Smooth muscle cell (in vitro differentiated cells): ENCODE results near the gene IFT25. TPM values are rescaled to one million over a fixed set of nuclear protein-coding genes. Genes with fewer than 3 reads are reported as not detected.

ENCODE experiments used
- DNase-seq: peaks from one replicate; lab custom pipeline; 2025; ENCODE audit not compliant: unreplicated experiment; lab: John Stamatoyannopoulos, UW
- H2AFZ ChIP-seq: fragments of 200-600 bp; sonication (generic); 2 replicates; pipeline ENCODE4 v1.6.0; 2016; ENCODE audit warnings: antibody characterized with exemption, low read depth, mild to moderate bottlenecking
- H3F3A ChIP-seq: fragments of 200-600 bp; sonication (generic); 2 replicates; pipeline ENCODE4 v1.6.0; 2017; ENCODE audit warnings: antibody characterized with exemption, low read depth
- H3K27ac ChIP-seq: fragments of 200-600 bp; sonication (generic); 2 replicates; pipeline ENCODE4 v1.5.1; 2016; ENCODE audit warnings: low read depth, mild to moderate bottlenecking
- H3K27me3 ChIP-seq: fragments of 200-600 bp; sonication (generic); 2 replicates; pipeline ENCODE4 v1.6.1; 2016; ENCODE audit warnings: low read depth, mild to moderate bottlenecking
- H3K36me3 ChIP-seq: fragments of 200-600 bp; sonication (generic); 2 replicates; pipeline ENCODE4 v1.5.1; 2016; ENCODE audit warnings: low read depth
- H3K4me1 ChIP-seq: fragments of 200-600 bp; sonication (generic); 2 replicates; pipeline ENCODE4 v1.5.1; 2016; ENCODE audit warnings: low read depth
- H3K4me2 ChIP-seq: fragments of 200-600 bp; sonication (generic); 2 replicates; pipeline ENCODE4 v1.6.0; 2016; ENCODE audit warnings: mild to moderate bottlenecking
- H3K4me3 ChIP-seq: fragments of 200-600 bp; sonication (generic); 2 replicates; pipeline ENCODE4 v1.5.1; 2016; ENCODE audit warnings: mild to moderate bottlenecking
- H3K79me2 ChIP-seq: fragments of 200-600 bp; sonication (generic); 2 replicates; pipeline ENCODE4 v1.6.0; 2016; ENCODE audit warnings: low read depth, mild to moderate bottlenecking
- H3K9ac ChIP-seq: fragments of 200-600 bp; sonication (generic); 2 replicates; pipeline ENCODE4 v1.6.0; 2016; ENCODE audit warnings: low read depth
- H3K9me3 ChIP-seq: fragments of 200-600 bp; sonication (generic); replicated peaks from 2 replicates; pipeline ENCODE4 v1.5.1; 2016; ENCODE audit warnings: low read depth
- H4K20me1 ChIP-seq: fragments of 200-600 bp; sonication (generic); 2 replicates; pipeline ENCODE4 v1.6.0; 2016; ENCODE audit warnings: low read depth
- CTCF ChIP-seq: fragments of 200-600 bp; sonication (generic); IDR thresholded peaks from 2 replicates; pipeline ENCODE4 v1.5.1; 2017; ENCODE audit warnings: borderline replicate concordance, mild to moderate bottlenecking, antibody characterized with exemption; ENCODE audit not compliant: insufficient read depth, poor library complexity, severe bottlenecking
- WGBS: methylation state at CpG from one replicate; pipeline ENCODE4 v1.1.7; 2016; ENCODE audit warnings: low lambda C conversion rate; 5-methylcytosine and 5-hydroxymethylcytosine counted together
- polyA plus RNA-seq: library from polyadenylated mRNA; unstranded; fragments of >200 nt; fragmentation: Nextera tagmentation; extraction: Ambion mirVana; gene quantifications from 2 replicates; pipeline ENCODE4 v1.2.1, GENCODE V29; 2016
- total RNA-seq: library from RNA; depleted of rRNA; stranded (reverse); fragments of >200 nt; gene quantifications from 2 replicates; pipeline ENCODE4 v1.2.3, GENCODE V29; 2014

Gene IFT25
- total and polyA plus RNA-seq, 2 experiments from 2014 or later: 27.4 to 46.3 TPM

DNA sequence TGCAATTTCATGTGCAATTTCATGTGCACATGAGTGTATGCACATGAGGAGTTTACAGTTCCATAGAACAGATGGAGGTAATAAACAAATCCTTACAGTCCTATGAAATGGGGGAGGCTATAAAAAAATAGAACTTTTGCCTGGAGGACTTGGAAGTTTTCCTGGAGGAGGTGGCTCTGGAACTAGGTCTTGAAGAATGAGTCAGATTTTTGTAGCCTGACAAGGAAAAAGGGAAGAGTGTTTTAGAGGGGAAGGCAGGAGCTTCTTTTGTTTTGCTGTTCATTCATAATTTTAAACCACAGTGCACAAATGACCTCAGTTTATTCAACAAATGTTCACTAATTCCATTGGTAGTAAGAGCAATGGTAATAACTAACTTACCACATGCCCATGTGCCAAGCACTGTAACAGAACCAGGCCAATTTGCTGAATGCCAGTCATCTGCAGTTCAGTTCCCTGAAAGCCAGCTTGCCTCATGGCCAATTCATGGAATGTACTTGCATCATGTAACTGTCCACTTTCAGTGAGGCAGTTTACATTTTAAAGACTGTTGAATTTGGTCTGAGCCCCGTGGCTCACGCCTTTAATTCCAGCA is 48.8 kb downstream of the IFT25 start:
- Histone ChIP-seq H3F3A (no peaks in the 10 kb centered on the region), H2AFZ (no peak overlapping the region), H3K4me3 (no peak overlapping the region), H3K79me2 (no peaks in the 10 kb centered on the region), H3K4me1 (no peaks in the 10 kb centered on the region), H3K9me3 (no peaks in the 10 kb centered on the region), H3K36me3 (no peaks in the 10 kb centered on the region), H3K27ac (peak overlapping the region; percentile 35), H3K4me2 (peak overlapping the region; percentile 35), H4K20me1 (no peaks in the 10 kb centered on the region), H3K27me3 (no peaks in the 10 kb centered on the region), H3K9ac (no peak overlapping the region)
- no peak for TF ChIP-seq CTCF
- 67% methylated on average over 2 of the region's 2 CpGs for WGBS
- no peak for DNase-seq

DNA sequence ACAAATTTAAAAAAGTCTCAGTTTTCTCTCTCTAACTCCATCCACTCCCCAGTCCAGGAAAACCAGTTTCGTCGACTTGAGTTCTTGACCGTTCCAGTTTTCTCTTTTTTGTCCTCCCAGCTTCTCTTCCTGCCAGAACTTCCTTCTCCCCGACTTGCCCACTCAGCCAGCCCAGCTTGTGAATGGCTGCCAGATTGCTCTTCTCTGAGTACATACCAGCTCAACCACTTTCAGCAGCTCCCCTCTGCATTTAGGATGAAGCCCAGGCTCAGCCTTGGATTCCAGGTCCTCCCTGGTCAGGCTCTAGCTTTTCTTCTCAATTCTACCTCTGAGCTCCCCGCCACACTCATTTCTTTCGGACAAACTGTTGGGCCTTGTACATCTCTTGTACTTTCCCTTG is 50.1 kb downstream of the IFT25 start:
- Histone ChIP-seq H4K20me1 (no peaks in the 10 kb centered on the region), H3K27me3 (no peaks in the 10 kb centered on the region), H3K9me3 (no peaks in the 10 kb centered on the region), H3K4me2 (no peak overlapping the region), H3K4me3 (no peak overlapping the region), H3K36me3 (no peaks in the 10 kb centered on the region), H3K4me1 (no peaks in the 10 kb centered on the region), H3F3A (no peaks in the 10 kb centered on the region), H3K79me2 (no peaks in the 10 kb centered on the region), H3K27ac (no peak overlapping the region), H3K9ac (no peak overlapping the region), H2AFZ (no peak overlapping the region)
- DNase-seq: no peak
- WGBS: 90% methylated on average over 6 of the region's 6 CpGs
- no peak for TF ChIP-seq CTCF

GRCh38 chr1:53894644-53895043 is 50.9 kb downstream of the IFT25 start:
- Histone ChIP-seq H3K36me3 (no peaks in the 10 kb centered on the region), H2AFZ (no peak overlapping the region), H3F3A (no peaks in the 10 kb centered on the region), H3K27ac (no peak overlapping the region), H3K9ac (no peak overlapping the region), H4K20me1 (no peaks in the 10 kb centered on the region), H3K4me2 (no peak overlapping the region), H3K4me3 (no peak overlapping the region), H3K79me2 (no peaks in the 10 kb centered on the region), H3K4me1 (no peaks in the 10 kb centered on the region), H3K27me3 (no peaks in the 10 kb centered on the region), H3K9me3 (no peaks in the 10 kb centered on the region)
- 95% methylated on average over 5 of the region's 5 CpGs for WGBS
- TF ChIP-seq CTCF: no peak
- no peak for DNase-seq

DNA sequence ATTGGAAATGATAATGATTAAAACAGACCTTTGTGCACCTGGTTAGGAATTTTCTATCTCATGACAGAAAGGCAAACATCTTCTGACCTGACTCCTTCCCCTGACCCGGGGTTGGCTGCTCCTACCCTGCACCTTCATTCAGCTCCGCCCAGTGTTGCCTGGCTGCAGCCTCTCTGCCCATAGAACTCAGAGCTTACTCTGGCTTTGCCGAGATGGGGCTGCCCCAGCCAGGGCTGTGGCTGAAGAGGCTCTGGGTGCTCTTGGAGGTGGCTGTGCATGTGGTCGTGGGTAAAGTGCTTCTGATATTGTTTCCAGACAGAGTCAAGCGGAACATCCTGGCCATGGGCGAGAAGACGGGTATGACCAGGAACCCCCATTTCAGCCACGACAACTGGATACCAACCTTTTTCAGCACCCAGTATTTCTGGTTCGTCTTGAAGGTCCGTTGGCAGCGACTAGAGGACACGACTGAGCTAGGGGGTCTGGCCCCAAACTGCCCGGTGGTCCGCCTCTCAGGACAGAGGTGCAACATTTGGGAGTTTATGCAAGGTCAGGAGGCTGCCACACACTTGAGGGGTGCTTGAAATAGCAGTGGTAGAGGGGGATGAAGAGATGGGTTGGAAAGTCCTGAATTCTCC is 51.4 kb downstream of the IFT25 start, which contains the start of gene DIO1:
Gene DIO1, plus strand, starts transcription at position 189 of the 638 bp plus-strand sequence. Its CDS starts 24 bp downstream, at position 213.
- H3K9me3 ChIP-seq: no peaks in the 10 kb centered on the region
- H3F3A ChIP-seq: no peaks in the 10 kb centered on the region
- no peak within 1 kb of the TSS for H3K27ac ChIP-seq
- no peaks in the 10 kb centered on the region for H3K27me3 ChIP-seq
- H3K4me1 ChIP-seq: peaks cover under 1% of the 10 kb centered on the region
- H3K9ac ChIP-seq: no peak within 1 kb of the TSS
- H3K79me2 ChIP-seq: no peaks in the 10 kb centered on the region
- no peak for DNase-seq
- no peak for TF ChIP-seq CTCF
- WGBS: 82% methylated on average over 14 of the region's 14 CpGs
- no peaks in the 10 kb centered on the region for H3K36me3 ChIP-seq
- H4K20me1 ChIP-seq: no peaks in the 10 kb centered on the region
- no peak within 1 kb of the TSS for H3K4me2 ChIP-seq
- no peak within 1 kb of the TSS for H3K4me3 ChIP-seq
- no peak within 1 kb of the TSS for H2AFZ ChIP-seq
